NCI-H526 treated with DMSO at 0.1 percent for 48 hours (cell line): ENCODE data around the gene CCL4L2.
"Not testable (repeated sequence)": the region's sequence is repeated elsewhere in the genome, so short reads cannot be mapped to it uniquely, and the experiment has no call there.

ENCODE experiments used
- DNase-seq: peaks from one replicate; lab custom pipeline; 2025; lab: John Stamatoyannopoulos, UW

CCL4L2 gene

DNA sequence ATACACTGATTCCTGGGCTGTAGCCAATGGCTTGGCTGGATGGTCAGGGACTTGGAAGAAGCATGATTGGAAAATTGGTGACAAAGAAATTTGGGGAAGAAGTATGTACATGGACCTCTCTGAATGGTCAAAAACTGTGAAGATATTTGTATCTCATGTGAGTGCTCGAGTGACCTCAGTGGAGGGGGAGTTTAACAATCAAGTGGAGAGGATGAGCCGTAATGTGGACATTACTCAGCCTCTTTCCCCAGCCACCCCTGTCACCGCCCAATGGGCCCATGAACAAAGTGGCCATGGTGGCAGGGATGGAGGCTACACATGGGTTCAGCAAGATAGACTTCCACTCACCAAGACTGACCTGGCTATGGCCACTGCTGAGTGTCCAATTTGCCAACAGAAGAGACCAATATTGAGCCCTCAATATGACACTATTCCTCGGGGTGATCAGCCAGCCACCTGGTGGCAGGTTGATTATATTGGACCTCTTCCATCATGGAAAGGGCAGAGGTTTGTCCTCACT is 10.8 kb downstream of the CCL4L2 start:
- DNase-seq, result not testable (repeated sequence)

DNA sequence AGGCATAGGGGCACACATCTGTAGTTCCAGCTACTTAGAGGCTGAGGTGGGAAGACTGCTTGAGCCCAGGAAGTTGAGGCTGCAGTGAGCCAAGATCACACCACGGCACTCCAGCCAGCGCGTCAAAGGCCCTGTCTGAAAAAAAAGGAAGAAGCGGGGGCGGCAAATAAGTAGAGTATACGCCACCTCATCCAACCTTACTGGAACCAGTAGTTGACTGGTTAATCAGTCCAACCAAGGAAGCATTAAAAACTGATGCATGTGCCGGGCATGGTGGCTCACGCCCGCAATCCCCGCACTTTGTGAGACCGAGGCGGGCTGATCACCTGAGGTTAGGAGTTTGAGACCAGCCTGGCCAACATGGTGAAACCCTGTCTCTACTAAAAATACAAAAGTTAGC is 12.1 kb downstream of the CCL4L2 start:
- not testable (repeated sequence) for DNase-seq

- DNase-seq, result not testable (repeated sequence)
Observed at GRCh38 chr17:36229644-36230043, 18.8 kb downstream of the CCL4L2 start.

DNA sequence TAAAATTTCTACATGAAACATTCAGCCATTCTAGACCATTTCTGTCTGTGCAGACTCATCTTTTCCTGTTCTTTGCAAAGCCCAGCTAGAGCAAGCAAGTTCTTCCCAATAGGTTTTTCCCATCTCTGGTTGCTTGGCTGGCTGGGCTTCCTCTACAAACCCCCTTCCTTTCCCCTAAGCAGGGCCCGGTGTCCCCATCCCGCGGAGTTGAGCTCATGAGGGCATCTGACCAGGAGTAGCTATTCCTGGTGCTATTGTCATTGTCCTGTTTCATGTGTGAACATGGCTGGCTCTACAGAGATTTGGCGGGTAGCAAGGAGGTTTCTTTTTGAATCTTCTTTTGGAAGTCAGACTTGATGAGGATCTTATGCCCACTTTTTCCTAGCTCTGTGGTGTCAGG is 31.2 kb downstream of the CCL4L2 start:
- not testable (repeated sequence) for DNase-seq
